ENCODE data around the gene DOK7.

Gene DOK7

GRCh38 chr4:3486541-3487540, 23.7 kb downstream of the DOK7 start:
- DNase-seq (ENCODE audit: low read depth in 1 of 2, low spot score in 1 of 2), result no peak

- DNase-seq (ENCODE audit: low read depth in 1 of 2, low spot score in 1 of 2), result no peak
Measured at GRCh38 chr4:3487861-3488260, 24.8 kb downstream of the DOK7 start.

GRCh38 chr4:3488820-3489219, 25.7 kb downstream of the DOK7 start:
- DNase-seq (ENCODE audit: low read depth in 1 of 2, low spot score in 1 of 2), result no peak

GRCh38 chr4:3489451-3489962, 26.4 kb downstream of the DOK7 start:
- no peak for DNase-seq (ENCODE audit: low read depth in 1 of 2, low spot score in 1 of 2)

DNA sequence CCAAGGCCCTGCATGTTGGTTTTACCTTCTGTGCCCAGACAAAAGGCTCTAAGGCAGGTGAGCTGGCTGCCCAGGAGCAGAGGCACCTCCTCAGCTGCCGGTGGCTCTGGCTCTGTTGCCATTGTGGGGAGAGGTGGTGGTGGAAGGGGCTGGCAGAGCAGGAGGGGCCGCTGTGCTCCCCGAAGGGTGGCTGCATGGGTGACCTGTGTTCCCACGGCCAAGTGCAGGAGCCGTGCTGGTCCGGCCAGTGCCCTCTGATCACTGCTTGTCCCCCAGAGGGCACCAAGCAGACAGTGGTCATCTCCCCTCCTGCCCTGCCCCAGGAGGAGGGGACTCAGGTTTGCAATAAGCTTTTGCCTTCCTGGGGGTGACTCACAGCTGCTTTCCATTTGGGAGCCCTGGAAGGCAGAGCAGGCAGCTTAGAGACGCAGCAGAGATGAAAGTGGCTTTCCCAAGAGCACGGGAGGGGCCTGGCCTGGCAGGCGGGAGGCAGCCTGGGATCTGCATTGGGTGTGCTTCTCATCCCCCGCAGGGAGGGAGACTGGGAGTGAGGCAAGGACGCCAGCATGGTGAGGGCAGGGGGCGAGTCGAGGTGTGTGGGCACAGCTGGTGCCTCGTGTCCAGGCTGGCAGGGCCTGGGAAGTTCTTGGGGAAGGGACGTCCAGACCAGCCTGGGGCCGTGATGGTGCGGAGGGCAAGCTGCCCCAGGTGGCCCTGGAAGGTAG, 28.7 kb downstream of the DOK7 start:
- no peak for DNase-seq (ENCODE audit: low read depth in 1 of 2, low spot score in 1 of 2)

GRCh38 chr4:3492741-3493719, 29.9 kb downstream of the DOK7 start:
- DNase-seq (ENCODE audit: low read depth in 1 of 2, low spot score in 1 of 2), result no peak

DNA sequence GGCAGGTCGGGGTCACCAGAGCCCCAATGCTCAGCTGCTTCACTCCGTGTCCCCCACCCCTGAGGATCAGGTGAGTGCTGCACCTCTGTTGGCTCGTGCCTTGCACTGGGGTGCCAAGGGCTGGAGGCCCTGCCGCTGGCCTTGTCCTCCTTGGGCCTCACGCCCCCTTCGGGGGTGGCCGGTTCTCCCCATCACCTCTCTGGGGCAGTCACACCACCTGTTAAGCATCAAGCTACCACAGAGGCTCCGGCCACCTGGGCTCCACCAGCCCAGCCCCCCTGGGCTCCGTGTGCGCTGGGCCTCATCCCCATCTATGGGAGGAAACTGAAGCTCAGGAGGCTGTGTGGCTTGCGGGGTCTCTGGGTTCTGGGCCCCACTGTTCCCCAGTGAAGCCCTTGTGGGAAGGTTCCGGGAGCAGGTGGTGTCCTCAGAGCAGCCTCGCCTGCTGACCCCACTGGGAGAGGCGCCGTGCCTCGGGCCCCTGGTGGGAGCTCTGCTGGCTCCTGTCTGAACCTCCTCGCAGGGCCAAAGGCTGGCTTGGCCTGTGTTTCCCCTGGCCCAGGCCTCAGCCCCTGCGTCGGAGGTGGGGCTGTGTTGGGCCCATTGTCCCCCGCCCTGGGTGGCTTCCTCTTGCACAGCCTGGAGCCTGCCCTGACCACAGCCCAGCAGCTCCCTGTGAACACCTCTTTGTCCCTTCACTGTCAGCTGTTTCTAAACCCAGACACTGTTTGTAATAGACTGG, 30.8 kb downstream of the DOK7 start:
- no peak for DNase-seq (ENCODE audit: low read depth in 1 of 2, low spot score in 1 of 2)

DNA sequence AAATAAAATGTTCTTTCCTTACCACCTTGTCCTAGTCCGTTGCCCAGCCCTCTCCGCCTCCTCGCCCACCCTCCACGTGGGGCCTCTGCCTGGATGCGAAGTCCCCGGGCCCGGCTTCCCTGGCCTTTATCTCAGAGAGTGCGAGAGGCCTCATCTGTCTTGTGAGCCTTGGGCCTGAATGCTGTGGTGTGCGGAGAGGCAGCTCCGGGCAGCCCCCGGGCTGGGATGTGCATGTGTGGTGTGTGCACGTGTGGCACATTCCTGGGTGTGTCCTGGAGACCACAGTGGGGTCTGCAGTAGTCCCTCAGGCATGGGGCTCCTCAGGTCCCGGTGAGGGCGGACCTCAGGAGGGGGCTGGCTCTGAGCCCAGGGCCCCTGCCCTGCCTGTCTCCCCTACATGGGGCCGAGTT, 31.4 kb downstream of the DOK7 start:
- no peak for DNase-seq (ENCODE audit: low read depth in 1 of 2, low spot score in 1 of 2)

DNA sequence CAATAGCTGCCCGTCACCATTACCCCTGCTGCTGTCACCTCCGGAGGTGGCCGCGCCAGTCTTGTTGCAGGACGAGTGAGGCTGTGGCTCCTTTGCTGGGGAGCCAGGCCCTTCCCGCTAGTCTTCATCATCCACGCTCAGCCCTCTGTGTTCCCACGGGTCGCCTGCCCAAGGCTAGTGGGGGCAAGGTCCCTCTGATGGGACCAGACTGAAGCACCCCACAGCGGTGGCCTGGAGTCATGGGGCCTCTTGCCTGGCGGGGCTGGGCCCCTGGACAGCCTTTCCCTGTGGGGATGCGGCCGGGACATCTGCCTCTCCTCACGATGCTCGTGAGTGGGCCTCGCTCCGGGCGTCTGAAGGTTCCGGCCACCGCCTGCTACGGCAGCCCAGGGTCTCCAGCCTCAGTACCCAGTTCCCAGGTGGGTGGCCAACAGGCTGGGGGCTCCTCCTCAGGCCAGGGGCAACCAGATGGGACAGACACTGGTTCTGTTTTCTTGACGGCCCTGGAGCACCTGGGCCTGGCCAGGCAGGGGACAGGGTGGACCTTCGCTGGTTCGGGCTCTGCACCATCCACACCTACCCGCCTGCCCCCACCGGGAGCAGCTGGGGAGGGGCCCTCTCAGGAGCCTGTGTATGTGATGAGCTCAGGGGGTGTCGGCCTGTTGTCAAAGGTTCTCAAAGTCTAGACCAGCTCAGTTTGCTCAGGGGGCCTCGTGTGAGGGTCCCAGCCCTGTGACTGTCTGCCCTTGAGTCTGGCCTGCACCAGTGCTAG, 32.3 kb downstream of the DOK7 start:
- no peak for DNase-seq (ENCODE audit: low read depth in 1 of 2, low spot score in 1 of 2)

GRCh38 chr4:3496021-3496420, 32.9 kb downstream of the DOK7 start:
- no peak for DNase-seq (ENCODE audit: low read depth in 1 of 2, low spot score in 1 of 2)

- DNase-seq (ENCODE audit: low read depth in 1 of 2, low spot score in 1 of 2), result no peak
Measured at GRCh38 chr4:3497095-3497494, 34.0 kb downstream of the DOK7 start.

- no peak for DNase-seq (ENCODE audit: low read depth in 1 of 2, low spot score in 1 of 2)
Measured at GRCh38 chr4:3497523-3498389, 34.6 kb downstream of the DOK7 start.

DNA sequence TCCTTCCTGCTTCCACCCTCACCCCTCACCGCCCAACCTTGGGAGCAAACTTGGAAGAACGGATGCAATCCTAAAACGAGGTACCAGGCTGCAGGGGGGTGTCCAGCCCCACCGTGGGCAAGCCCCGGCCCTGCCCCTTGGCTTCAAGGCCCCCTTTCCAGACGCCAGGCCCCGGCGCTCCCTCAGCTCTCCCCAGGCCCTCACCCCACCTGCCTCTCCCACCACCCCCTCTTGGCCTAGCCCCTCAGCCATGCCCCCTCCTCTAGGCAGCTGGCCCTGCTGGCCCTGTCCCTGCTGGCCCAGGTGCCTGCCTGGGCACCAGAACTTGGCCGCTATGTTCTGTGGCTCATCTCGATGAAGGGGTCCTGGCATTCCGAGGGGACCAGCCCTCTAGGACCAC, 35.3 kb downstream of the DOK7 start:
- no peak for DNase-seq (ENCODE audit: low read depth in 1 of 2, low spot score in 1 of 2)

GRCh38 chr4:3498901-3499510, 35.9 kb downstream of the DOK7 start:
- no peak for DNase-seq (ENCODE audit: low read depth in 1 of 2, low spot score in 1 of 2)

- DNase-seq (ENCODE audit: low read depth in 1 of 2, low spot score in 1 of 2), result no peak
Measured at GRCh38 chr4:3499710-3500109, 36.6 kb downstream of the DOK7 start.

DNA sequence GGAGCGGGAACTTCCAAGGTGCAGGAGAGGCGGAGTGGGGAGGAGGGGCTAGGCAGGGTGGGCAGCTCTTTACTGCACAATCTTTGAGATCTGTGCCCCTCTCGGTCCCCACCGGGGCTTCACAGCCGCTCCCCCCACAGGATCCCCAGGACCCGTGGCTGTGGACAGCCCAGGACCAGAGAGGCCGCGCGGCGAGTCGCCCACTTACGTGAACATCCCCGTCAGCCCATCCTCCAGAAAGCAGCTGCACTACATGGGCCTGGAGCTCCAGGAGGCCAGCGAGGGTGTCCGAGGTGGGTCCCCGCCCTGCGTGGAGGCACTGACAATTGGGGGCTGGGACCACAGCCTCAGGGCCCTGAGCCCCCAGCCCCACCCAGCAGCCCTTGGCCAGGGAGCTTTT, 37.0 kb downstream of the DOK7 start:
- no peak for DNase-seq (ENCODE audit: low read depth in 1 of 2, low spot score in 1 of 2)

- DNase-seq (ENCODE audit: low read depth in 1 of 2, low spot score in 1 of 2), result no peak
Measured at GRCh38 chr4:3500634-3501101, 37.6 kb downstream of the DOK7 start.
